H1 (cell line): Measurements from ENCODE around the gene CACNA1D. TPM values are rescaled to one million over a fixed set of nuclear protein-coding genes. Genes with fewer than 3 reads are reported as not detected.

Experiments
- BACH1 ChIP-seq: IDR thresholded peaks from 2 replicates; pipeline ENCODE4 v1.6.1; 2012; ENCODE audit warnings: low read length, improper control_type of control experiment
- RBBP5 ChIP-seq: IDR thresholded peaks from 2 replicates; pipeline ENCODE4 v1.7.1; 2012; ENCODE audit warnings: low read depth, mild to moderate bottlenecking, inconsistent platforms, low read length, moderate library complexity, borderline replicate concordance
- polyA plus RNA-seq, 7 experiments: library from polyadenylated mRNA; depleted of rRNA in 3 of 7; stranded (reverse) in 5 of 7; unstranded in 2 of 7; fragments of >200 nt in 5 of 7; fragments of 200-250 nt in 2 of 7; gene quantifications; 1 replicate in 5 of 7; 2 replicates in 1 of 7; 4 replicates in 1 of 7; pipeline versions ENCODE4 v1.2.1 to v1.2.3, GENCODE V29; 2011 to 2013; ENCODE audit warnings: missing spikeins in 2 of 7, mixed read lengths in 2 of 7
- total RNA-seq: library from RNA; stranded (reverse); fragmentation: NEBNext Ultra II Directional; extraction: Animal tissue kit (Norgen Biotek cat#: 25700); gene quantifications from 2 replicates; pipeline ENCODE4 v1.2.1, GENCODE V29; 2021
- TF ChIP-seq, protein P1 (sequence below): IDR thresholded peaks from 2 replicates; pipeline ENCODE4 v1.6.1; 2012; ENCODE audit warnings: low read length, inconsistent platforms

CACNA1D gene
- total and polyA plus RNA-seq, 2 of the 8 experiments (the other 6 are each of a cell fraction or from before 2014, with no cell fraction given) = 2.0 to 2.9 TPM

DNA sequence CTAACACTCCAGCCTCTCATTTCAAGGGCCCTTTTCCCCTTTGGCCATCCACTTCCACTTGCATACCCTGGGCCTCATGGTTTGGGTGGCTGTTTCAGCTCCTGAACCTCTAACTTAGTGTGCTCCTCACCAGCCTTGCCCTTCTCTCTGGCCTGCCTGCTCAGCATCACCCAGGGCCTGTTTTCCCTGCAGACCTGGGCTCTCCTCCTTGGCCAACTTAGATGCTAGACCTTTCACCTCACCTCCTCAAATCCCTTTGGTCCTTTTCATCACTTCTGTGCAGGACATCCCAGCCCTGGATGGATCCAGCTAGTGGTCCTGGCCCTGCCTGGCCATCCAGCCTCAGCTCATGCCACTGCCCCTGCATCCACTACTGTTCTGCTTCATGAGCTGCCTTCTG lies 95.4 kb downstream of the CACNA1D start (continued):
- TF ChIP-seq, protein P1, sequence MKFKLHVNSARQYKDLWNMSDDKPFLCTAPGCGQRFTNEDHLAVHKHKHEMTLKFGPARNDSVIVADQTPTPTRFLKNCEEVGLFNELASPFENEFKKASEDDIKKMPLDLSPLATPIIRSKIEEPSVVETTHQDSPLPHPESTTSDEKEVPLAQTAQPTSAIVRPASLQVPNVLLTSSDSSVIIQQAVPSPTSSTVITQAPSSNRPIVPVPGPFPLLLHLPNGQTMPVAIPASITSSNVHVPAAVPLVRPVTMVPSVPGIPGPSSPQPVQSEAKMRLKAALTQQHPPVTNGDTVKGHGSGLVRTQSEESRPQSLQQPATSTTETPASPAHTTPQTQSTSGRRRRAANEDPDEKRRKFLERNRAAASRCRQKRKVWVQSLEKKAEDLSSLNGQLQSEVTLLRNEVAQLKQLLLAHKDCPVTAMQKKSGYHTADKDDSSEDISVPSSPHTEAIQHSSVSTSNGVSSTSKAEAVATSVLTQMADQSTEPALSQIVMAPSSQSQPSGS = no peak
- no peak for TF ChIP-seq RBBP5
- no peak for TF ChIP-seq BACH1
